ENCODE measurements around the gene PCDHGA1. TPM values are rescaled to one million over a fixed set of nuclear protein-coding genes. Genes with fewer than 3 reads are reported as not detected.
"Not testable (repeated sequence)": the region's sequence is repeated elsewhere in the genome, so short reads cannot be mapped to it uniquely, and the experiment has no call there.

PCDHGA1 gene
- polyA plus RNA-seq, 1 donor (not counting 4 experiments of a cell fraction or from before 2014, with no cell fraction given), result 0.09 TPM

- Histone ChIP-seq H4K20me1 (ENCODE audit: control insufficient read depth, extremely low read depth, insufficient read depth, low read length) (no peaks in the 10 kb centered on the region), H3K79me2 (ENCODE audit: control insufficient read depth, insufficient read depth, low read length) (no peaks in the 10 kb centered on the region), H3K4me3 (ENCODE audit: control insufficient read depth in 2 of 3, extremely low read depth in 1 of 3, insufficient read depth in 2 of 3, low read depth in 1 of 3, low read length in 3 of 3) (peak overlapping the region in 2 of 3 experiments; percentile 25 to 60), H3K27ac (ENCODE audit: control insufficient read depth, insufficient read depth, low read length) (no peak overlapping the region), H3K4me2 (ENCODE audit: control insufficient read depth, extremely low read depth, insufficient read depth, low read depth, low read length) (peak overlapping the region; percentile 80), H3K9me3 (ENCODE audit: control insufficient read depth, low read depth, low read length) (peaks cover 23% of the 10 kb centered on the region), H3K4me1 (ENCODE audit: control insufficient read depth, extremely low read depth, insufficient read depth, low read length) (no peaks in the 10 kb centered on the region), H3K9ac (ENCODE audit: control insufficient read depth, extremely low read depth, insufficient read depth, low read length) (no peak overlapping the region), H3K27me3 (ENCODE audit: control insufficient read depth, extremely low read depth, insufficient read depth, low read length) (peaks cover 11% of the 10 kb centered on the region), H3K9me1 (ENCODE audit: control insufficient read depth, extremely low read depth, insufficient read depth, low read length) (no peaks in the 10 kb centered on the region), H3K36me3 (ENCODE audit: control insufficient read depth in 2 of 2, extremely low read depth in 1 of 2, insufficient read depth in 2 of 2, low read length in 2 of 2) (no peaks in the 10 kb centered on the region), H2AFZ (ENCODE audit: control insufficient read depth, low read length) (no peak overlapping the region)
- dilution Hi-C loops (cut with MboI; ENCODE audit: extremely low pct_ligation_motif_present, low sequenced_read_pairs), result no loop called here
- TF ChIP-seq, protein P1, sequence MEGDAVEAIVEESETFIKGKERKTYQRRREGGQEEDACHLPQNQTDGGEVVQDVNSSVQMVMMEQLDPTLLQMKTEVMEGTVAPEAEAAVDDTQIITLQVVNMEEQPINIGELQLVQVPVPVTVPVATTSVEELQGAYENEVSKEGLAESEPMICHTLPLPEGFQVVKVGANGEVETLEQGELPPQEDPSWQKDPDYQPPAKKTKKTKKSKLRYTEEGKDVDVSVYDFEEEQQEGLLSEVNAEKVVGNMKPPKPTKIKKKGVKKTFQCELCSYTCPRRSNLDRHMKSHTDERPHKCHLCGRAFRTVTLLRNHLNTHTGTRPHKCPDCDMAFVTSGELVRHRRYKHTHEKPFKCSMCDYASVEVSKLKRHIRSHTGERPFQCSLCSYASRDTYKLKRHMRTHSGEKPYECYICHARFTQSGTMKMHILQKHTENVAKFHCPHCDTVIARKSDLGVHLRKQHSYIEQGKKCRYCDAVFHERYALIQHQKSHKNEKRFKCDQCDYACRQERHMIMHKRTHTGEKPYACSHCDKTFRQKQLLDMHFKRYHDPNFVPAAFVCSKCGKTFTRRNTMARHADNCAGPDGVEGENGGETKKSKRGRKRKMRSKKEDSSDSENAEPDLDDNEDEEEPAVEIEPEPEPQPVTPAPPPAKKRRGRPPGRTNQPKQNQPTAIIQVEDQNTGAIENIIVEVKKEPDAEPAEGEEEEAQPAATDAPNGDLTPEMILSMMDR (optimal IDR thresholded peaks at IDR 0.05 in 1 of 3, IDR thresholded peaks at IDR 0.05 in 1 of 3, conservative IDR thresholded peaks at IDR 0.05 in 1 of 3; ENCODE audit: extremely low read depth in 1 of 3, insufficient read depth in 2 of 3, low read length in 3 of 3), result no peak
- no peak for TF ChIP-seq EZH2 (IDR thresholded peaks at IDR 0.05; ENCODE audit: low read length)
- DNase-seq (ENCODE audit: low read depth, low spot score), result no peak
- no peak for FAIRE-seq
These were observed 101.0 kb downstream of the PCDHGA1 start for GRCh38 chr5:141431286-141431685.

DNA sequence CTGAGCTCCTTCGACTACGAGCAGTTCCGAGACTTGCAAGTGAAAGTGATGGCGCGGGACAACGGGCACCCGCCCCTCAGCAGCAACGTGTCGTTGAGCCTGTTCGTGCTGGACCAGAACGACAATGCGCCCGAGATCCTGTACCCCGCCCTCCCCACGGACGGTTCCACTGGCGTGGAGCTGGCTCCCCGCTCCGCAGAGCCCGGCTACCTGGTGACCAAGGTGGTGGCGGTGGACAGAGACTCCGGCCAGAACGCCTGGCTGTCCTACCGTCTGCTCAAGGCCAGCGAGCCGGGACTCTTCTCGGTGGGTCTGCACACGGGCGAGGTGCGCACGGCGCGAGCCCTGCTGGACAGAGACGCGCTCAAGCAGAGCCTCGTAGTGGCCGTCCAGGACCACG is 102.0 kb downstream of the PCDHGA1 start:
- H3K4me1 ChIP-seq (ENCODE audit: control insufficient read depth, extremely low read depth, insufficient read depth, low read length); dilution Hi-C loops (cut with MboI; ENCODE audit: extremely low pct_ligation_motif_present, low sequenced_read_pairs); H3K9ac ChIP-seq (ENCODE audit: control insufficient read depth, extremely low read depth, insufficient read depth, low read length); H3K36me3 ChIP-seq (ENCODE audit: control insufficient read depth in 2 of 2, extremely low read depth in 1 of 2, insufficient read depth in 2 of 2, low read length in 2 of 2); H3K4me2 ChIP-seq (ENCODE audit: control insufficient read depth, extremely low read depth, insufficient read depth, low read depth, low read length); H3K9me1 ChIP-seq (ENCODE audit: control insufficient read depth, extremely low read depth, insufficient read depth, low read length); FAIRE-seq; H3K79me2 ChIP-seq (ENCODE audit: control insufficient read depth, insufficient read depth, low read length); H2AFZ ChIP-seq (ENCODE audit: control insufficient read depth, low read length); H4K20me1 ChIP-seq (ENCODE audit: control insufficient read depth, extremely low read depth, insufficient read depth, low read length); H3K4me3 ChIP-seq (ENCODE audit: control insufficient read depth in 2 of 3, extremely low read depth in 1 of 3, insufficient read depth in 2 of 3, low read depth in 1 of 3, low read length in 3 of 3); DNase-seq (ENCODE audit: low read depth, low spot score); H3K27ac ChIP-seq (ENCODE audit: control insufficient read depth, insufficient read depth, low read length): not testable (repeated sequence)
- Histone ChIP-seq H3K9me3 (ENCODE audit: control insufficient read depth, low read depth, low read length) (peaks cover 22% of the 10 kb centered on the region), H3K27me3 (ENCODE audit: control insufficient read depth, extremely low read depth, insufficient read depth, low read length) (peaks cover 11% of the 10 kb centered on the region)

- H3K9me1 ChIP-seq (ENCODE audit: control insufficient read depth, extremely low read depth, insufficient read depth, low read length); dilution Hi-C loops (cut with MboI; ENCODE audit: extremely low pct_ligation_motif_present, low sequenced_read_pairs); FAIRE-seq; H3K4me2 ChIP-seq (ENCODE audit: control insufficient read depth, extremely low read depth, insufficient read depth, low read depth, low read length); DNase-seq (ENCODE audit: low read depth, low spot score); H3K79me2 ChIP-seq (ENCODE audit: control insufficient read depth, insufficient read depth, low read length); H3K9ac ChIP-seq (ENCODE audit: control insufficient read depth, extremely low read depth, insufficient read depth, low read length); H3K4me3 ChIP-seq (ENCODE audit: control insufficient read depth in 2 of 3, extremely low read depth in 1 of 3, insufficient read depth in 2 of 3, low read depth in 1 of 3, low read length in 3 of 3); H4K20me1 ChIP-seq (ENCODE audit: control insufficient read depth, extremely low read depth, insufficient read depth, low read length); H3K36me3 ChIP-seq (ENCODE audit: control insufficient read depth in 2 of 2, extremely low read depth in 1 of 2, insufficient read depth in 2 of 2, low read length in 2 of 2); H3K4me1 ChIP-seq (ENCODE audit: control insufficient read depth, extremely low read depth, insufficient read depth, low read length); H2AFZ ChIP-seq (ENCODE audit: control insufficient read depth, low read length); H3K27ac ChIP-seq (ENCODE audit: control insufficient read depth, insufficient read depth, low read length): not testable (repeated sequence)
- Histone ChIP-seq H3K9me3 (ENCODE audit: control insufficient read depth, low read depth, low read length) (peaks cover 18% of the 10 kb centered on the region), H3K27me3 (ENCODE audit: control insufficient read depth, extremely low read depth, insufficient read depth, low read length) (peaks cover 11% of the 10 kb centered on the region)
These were observed 102.4 kb downstream of the PCDHGA1 start for GRCh38 chr5:141432726-141433125.

Measured in keratinocyte (primary cell).